Progenitor cell of endocrine pancreas (in vitro differentiated cells): Measurements from ENCODE around the gene PTGFRN. TPM values are rescaled to one million over a fixed set of nuclear protein-coding genes. Genes with fewer than 3 reads are reported as not detected.
"Not testable (repeated sequence)": the region's sequence is repeated elsewhere in the genome, so short reads cannot be mapped to it uniquely, and the experiment has no call there.

ENCODE experiments used
- DNase-seq: peaks from one replicate; pipeline ENCODE4 v3.0.0; 2021; ENCODE audit warnings: low spot score; ENCODE audit not compliant: unreplicated experiment
- H3K27ac Mint-ChIP-seq: 2 replicates; pipeline ENCODE4 v1.8.0; 2021; ENCODE audit warnings: mild to moderate bottlenecking, moderate library complexity, mixed read lengths
- H3K27me3 Mint-ChIP-seq: 2 replicates; pipeline ENCODE4 v1.8.0; 2021; ENCODE audit warnings: mixed read lengths
- H3K36me3 Mint-ChIP-seq: 2 replicates; pipeline ENCODE4 v1.8.0; 2022; ENCODE audit warnings: mixed read lengths; ENCODE audit not compliant: insufficient read depth
- H3K4me1 Mint-ChIP-seq: 2 replicates; pipeline ENCODE4 v1.8.0; 2021; ENCODE audit warnings: low read depth, mixed read lengths
- H3K4me3 Mint-ChIP-seq: 2 replicates; pipeline ENCODE4 v1.8.0; 2021; ENCODE audit warnings: low read depth, mild to moderate bottlenecking, moderate library complexity, mixed read lengths
- H3K9me3 Mint-ChIP-seq: 2 replicates; pipeline ENCODE4 v1.8.0; 2021; ENCODE audit warnings: low read depth, mixed read lengths
- total RNA-seq: library from RNA; stranded (reverse); gene quantifications from 2 replicates; pipeline ENCODE4 v1.2.1, GENCODE V29; 2021
- TF ChIP-seq, protein P1 (sequence below): fragments of 200-600 bp; sonication (generic); IDR thresholded peaks from one replicate; pipeline ENCODE4 v1.5.0; 2021; ENCODE audit warnings: antibody characterized with exemption, mild to moderate bottlenecking; ENCODE audit not compliant: unreplicated experiment

The PTGFRN gene
- total RNA-seq, 1 donor from 2014 or later: 42.9 TPM

DNA sequence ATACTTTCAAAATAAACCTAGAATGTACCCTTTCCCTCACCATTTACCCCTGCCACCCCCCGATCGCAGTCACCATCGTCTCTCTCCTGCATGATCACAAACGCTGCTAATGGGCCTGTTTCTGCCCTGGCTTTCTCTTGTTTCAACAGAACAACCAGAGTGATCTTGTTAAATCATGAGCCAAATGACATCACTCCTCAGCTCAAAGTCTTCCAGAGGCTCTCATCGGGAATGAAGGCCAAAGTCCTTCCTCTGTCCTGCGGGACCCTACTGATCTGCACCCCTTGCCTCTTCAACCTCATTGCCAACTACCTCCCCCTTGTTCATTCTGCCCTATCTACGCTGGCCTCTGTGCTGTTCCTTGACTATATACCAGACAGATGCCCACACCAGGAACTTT, 39.4 kb upstream of the PTGFRN start:
- TF ChIP-seq, protein P1, sequence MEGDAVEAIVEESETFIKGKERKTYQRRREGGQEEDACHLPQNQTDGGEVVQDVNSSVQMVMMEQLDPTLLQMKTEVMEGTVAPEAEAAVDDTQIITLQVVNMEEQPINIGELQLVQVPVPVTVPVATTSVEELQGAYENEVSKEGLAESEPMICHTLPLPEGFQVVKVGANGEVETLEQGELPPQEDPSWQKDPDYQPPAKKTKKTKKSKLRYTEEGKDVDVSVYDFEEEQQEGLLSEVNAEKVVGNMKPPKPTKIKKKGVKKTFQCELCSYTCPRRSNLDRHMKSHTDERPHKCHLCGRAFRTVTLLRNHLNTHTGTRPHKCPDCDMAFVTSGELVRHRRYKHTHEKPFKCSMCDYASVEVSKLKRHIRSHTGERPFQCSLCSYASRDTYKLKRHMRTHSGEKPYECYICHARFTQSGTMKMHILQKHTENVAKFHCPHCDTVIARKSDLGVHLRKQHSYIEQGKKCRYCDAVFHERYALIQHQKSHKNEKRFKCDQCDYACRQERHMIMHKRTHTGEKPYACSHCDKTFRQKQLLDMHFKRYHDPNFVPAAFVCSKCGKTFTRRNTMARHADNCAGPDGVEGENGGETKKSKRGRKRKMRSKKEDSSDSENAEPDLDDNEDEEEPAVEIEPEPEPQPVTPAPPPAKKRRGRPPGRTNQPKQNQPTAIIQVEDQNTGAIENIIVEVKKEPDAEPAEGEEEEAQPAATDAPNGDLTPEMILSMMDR: no peak
- no peaks in the 10 kb centered on the region for H3K27me3 Mint-ChIP-seq
- H3K9me3 Mint-ChIP-seq: no peaks in the 10 kb centered on the region
- H3K4me1 Mint-ChIP-seq: no peaks in the 10 kb centered on the region
- no peak overlapping the region for H3K27ac Mint-ChIP-seq
- DNase-seq: no peak
- no peak overlapping the region for H3K4me3 Mint-ChIP-seq
- no peaks in the 10 kb centered on the region for H3K36me3 Mint-ChIP-seq

DNA sequence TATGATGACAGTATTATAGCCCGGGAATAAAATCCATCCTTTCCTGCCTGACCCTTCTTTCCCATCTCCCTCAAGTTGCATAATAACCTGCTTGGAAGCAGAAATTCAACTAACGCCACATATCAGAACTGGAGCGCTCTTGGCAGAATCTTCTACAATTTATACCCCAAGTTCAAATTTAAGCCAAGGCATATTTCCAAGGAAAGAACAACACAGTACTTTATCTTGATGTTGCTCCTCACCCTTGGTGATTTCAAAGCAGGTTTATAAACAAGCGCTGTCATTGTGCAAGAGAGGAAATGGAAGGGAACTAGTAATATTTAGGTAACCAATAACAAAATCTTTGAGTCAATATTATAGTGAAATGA, 38.0 kb upstream of the PTGFRN start:
- Mint-ChIP-seq H3K36me3 (no peaks in the 10 kb centered on the region), H3K27me3 (no peaks in the 10 kb centered on the region), H3K4me3 (no peak overlapping the region), H3K9me3 (no peaks in the 10 kb centered on the region), H3K27ac (no peak overlapping the region), H3K4me1 (no peaks in the 10 kb centered on the region)
- TF ChIP-seq, protein P1: no peak
- no peak for DNase-seq

DNA sequence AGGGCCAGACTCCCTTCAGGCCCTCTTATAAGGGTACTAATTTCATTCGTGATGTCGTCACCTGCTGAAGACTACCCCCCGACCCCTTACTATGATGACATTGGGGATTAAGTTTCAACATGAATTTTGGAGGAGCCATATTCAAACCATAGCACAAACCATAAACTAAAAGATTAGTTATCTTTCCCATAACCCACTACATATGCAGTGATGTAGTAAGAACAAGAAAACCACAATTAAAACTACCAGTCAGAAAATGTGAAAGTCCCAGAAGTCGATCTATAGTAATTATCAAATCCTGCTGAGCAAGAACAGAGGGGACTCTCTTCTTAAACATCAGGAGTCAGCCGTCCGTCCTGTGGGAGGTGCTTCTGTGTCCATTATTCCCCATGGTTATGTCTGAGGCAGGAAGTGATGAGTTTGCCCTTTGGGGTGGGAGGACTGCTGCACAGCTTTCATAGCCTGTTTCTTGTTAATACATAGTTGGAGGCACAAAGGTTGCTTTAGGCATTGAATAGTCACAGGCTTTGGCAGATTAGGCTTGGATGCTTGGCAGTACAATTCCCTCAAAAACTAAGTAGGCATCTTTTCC, 35.9 kb upstream of the PTGFRN start:
- Mint-ChIP-seq H3K4me1 (no peaks in the 10 kb centered on the region), H3K9me3 (no peaks in the 10 kb centered on the region), H3K27ac (no peak overlapping the region), H3K36me3 (no peaks in the 10 kb centered on the region), H3K4me3 (no peak overlapping the region), H3K27me3 (no peaks in the 10 kb centered on the region)
- no peak for DNase-seq
- TF ChIP-seq, protein P1: no peak

DNA sequence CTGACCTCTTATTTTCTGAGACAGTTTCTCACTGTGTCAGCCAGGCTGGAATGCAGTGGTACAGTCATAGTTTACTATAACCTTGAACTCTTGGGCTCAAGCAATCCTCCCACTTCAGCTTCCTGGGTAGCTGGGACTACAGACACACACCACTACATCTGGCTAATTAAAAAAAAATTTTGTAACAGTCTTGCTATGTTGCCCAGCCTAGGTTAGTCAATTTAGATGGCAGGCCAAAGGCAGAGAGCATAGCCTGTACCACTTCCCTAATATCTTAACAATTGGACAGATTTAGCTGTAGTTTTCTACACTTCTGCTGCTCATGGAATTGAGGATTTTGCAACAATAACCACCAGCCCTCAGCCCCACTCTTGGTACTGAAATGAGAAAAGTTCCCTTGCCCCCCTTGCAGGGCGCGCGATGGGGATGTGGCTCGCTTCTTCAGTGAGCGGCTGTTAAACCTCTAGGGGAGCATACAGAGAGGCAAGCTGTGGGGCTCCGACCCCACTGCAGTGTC, 34.9 kb upstream of the PTGFRN start:
- TF ChIP-seq, protein P1: no peak

DNA sequence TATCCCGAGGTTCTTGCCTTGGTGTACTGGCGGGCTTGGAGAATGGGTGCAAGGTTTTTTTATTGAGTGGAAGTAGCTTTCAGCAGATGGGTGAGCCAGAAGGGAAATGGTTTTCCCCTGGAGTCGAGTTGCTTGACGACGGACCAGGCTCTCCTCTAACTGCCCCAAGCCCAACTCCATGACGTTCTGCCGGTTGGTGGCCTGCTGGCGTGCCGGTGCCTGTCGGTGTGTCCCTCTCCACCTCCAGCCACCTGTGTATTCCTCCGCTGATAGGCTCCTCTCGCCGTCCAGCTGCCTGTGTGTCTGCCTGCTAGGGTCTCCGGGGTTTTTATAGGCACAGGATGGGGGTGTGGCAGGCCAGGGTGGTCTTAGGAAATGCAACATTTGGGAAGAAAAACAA, 34.3 kb upstream of the PTGFRN start:
- peaks cover 1% of the 10 kb centered on the region for H3K4me1 Mint-ChIP-seq
- TF ChIP-seq, protein P1: no peak
- H3K4me3 Mint-ChIP-seq: no peak overlapping the region
- H3K27me3 Mint-ChIP-seq: no peaks in the 10 kb centered on the region
- H3K36me3 Mint-ChIP-seq: no peaks in the 10 kb centered on the region
- H3K27ac Mint-ChIP-seq: no peak overlapping the region
- no peak for DNase-seq
- no peaks in the 10 kb centered on the region for H3K9me3 Mint-ChIP-seq

More for the DNA sequence above, 34.9 kb upstream of the PTGFRN start:
- Mint-ChIP-seq H3K4me1 (peaks cover 1% of the 10 kb centered on the region), H3K4me3 (no peak overlapping the region), H3K9me3 (no peaks in the 10 kb centered on the region), H3K27ac (no peak overlapping the region), H3K36me3 (no peaks in the 10 kb centered on the region), H3K27me3 (no peaks in the 10 kb centered on the region)
- no peak for DNase-seq

DNA sequence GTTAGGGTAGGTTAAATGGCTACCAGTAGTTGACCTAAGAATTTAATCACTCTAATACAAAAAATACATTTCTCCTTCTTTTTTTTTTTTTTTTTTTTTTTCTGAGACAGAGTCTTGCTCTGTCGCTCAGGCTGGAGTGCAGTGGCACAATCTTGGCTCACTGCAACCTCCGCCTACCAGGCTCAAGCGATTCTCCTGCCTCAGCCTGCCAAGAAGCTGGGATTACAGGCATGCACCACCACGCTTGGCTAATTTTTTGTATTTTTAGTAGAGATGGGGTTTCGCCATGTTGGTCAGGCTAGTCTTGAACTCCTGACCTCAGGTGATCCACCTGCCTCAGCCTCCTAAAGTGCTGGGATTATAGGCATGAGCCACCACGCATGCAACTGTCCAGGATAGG, 33.8 kb upstream of the PTGFRN start:
- H3K4me3 Mint-ChIP-seq, H3K27me3 Mint-ChIP-seq, DNase-seq, H3K9me3 Mint-ChIP-seq, H3K4me1 Mint-ChIP-seq, H3K27ac Mint-ChIP-seq, H3K36me3 Mint-ChIP-seq: not testable (repeated sequence)
